HG02938 (cell line): ENCODE measurements around the gene GLCCI1.
"Not testable (repeated sequence)": the region's sequence is repeated elsewhere in the genome, so short reads cannot be mapped to it uniquely, and the experiment has no call there.

Source experiments
- ATAC-seq: cut with Tn5 transposase; IDR thresholded peaks from one replicate; pipeline ENCODE4 v1.9.1; 2021; ENCODE audit warnings: mild to moderate bottlenecking, moderate library complexity; ENCODE audit not compliant: unreplicated experiment

Gene GLCCI1

GRCh38 chr7:8086239-8086638, 117.6 kb downstream of the GLCCI1 start:
- no peak for ATAC-seq

GRCh38 chr7:8089036-8089780, 120.6 kb downstream of the GLCCI1 start:
- no peak for ATAC-seq

GRCh38 chr7:8092140-8092539, 123.5 kb downstream of the GLCCI1 start:
- no peak for ATAC-seq

GRCh38 chr7:8094164-8095140, 125.9 kb downstream of the GLCCI1 start:
- no peak for ATAC-seq

GRCh38 chr7:8101292-8101691, 132.7 kb downstream of the GLCCI1 start:
- ATAC-seq, result not testable (repeated sequence)

GRCh38 chr7:8103282-8103681, 134.7 kb downstream of the GLCCI1 start:
- no peak for ATAC-seq

GRCh38 chr7:8105449-8106095, 137.0 kb downstream of the GLCCI1 start:
- ATAC-seq, result no peak

DNA sequence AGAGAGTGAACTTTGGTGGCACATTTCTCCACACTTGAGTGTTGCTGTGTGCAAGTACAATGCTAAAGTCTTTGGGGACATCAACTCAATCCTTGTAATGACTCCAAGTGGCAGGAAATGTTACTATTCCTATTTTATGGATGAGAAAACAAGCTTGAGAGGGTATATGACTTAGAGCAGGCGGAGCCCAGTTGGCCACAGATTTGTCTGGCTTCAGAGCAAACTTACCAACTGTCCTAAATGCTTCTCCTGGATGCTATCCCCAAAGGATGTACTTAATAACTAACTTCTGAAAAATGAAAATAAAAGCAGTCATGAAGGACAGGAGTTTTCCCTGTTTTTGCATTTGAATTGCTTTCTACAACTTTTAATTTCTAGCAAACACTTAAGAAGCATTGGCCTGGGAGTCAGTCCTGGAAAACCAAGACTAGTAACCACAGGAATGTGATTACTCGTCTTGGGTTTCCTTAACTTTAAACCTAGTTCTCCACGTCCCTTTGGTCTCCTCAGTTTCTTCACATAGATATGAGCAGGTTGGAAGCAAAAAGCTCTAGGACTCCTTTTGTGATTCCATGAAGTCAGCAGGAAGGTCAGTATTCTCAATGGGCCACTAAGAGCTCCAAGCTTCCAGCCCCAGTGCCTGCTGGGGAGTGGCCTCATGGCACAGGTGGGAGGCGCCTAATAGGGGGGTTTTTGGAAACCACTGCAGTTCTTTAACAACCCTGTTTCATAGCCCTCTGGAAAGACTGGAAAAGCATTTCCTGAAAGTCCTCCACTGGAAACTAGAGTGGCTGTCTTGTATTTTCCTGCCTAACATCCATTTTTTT, 140.8 kb downstream of the GLCCI1 start:
- no peak for ATAC-seq

DNA sequence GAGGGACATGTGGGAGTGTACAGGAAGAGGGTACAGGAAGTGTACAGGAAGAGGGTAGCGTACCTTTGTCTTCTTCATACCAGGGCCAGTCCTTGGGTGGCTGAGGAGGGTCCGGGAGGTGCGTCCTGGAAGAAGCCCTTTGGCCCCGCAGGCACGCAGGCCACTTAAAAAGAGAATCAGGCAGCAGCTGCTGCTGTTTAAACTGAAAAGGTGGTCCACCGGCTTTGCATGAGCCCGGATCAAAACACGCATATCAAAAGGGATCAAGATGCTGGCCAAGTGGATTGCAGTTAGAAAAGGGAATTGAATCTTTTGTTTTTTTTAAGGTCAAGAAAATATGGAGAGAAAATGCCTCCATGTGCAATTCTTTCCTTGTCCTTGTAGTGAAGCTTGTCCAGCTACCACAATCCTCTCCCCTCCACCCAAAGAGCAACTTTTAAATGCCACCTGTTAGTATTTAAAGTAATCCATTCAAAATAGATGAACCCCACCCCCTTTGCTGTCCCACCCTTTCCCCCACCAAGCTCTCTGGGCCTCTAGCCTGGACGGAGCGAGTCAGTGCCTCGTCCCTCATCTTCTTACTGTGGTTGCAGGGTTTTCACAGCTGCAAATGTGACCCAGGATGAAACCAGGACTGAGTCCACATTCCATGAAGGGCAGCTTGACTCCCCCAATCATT, 142.8 kb downstream of the GLCCI1 start:
- no peak for ATAC-seq

DNA sequence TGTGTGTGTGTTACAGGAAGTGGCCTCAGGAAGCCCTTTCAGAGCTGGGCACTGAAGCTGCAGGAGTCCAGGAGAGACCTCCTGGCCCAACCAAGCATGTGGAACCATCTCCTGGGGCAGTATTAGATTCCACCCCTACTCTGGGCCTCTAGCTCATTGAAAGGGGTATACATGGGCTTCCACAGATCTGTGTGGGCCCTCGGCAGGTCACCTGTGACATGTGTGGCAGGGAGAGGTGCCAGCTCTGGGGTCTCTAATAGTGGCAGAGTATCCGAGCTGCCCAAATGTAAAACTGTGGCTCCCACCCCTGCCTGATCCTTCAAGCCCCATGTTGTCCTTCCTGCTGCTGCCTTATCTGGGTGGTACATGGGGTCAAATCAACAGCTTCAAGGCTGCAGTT, 144.1 kb downstream of the GLCCI1 start:
- no peak for ATAC-seq

- no peak for ATAC-seq
Observed at GRCh38 chr7:8113184-8113583, 144.6 kb downstream of the GLCCI1 start.

GRCh38 chr7:8114175-8114574, 145.6 kb downstream of the GLCCI1 start:
- no peak for ATAC-seq

DNA sequence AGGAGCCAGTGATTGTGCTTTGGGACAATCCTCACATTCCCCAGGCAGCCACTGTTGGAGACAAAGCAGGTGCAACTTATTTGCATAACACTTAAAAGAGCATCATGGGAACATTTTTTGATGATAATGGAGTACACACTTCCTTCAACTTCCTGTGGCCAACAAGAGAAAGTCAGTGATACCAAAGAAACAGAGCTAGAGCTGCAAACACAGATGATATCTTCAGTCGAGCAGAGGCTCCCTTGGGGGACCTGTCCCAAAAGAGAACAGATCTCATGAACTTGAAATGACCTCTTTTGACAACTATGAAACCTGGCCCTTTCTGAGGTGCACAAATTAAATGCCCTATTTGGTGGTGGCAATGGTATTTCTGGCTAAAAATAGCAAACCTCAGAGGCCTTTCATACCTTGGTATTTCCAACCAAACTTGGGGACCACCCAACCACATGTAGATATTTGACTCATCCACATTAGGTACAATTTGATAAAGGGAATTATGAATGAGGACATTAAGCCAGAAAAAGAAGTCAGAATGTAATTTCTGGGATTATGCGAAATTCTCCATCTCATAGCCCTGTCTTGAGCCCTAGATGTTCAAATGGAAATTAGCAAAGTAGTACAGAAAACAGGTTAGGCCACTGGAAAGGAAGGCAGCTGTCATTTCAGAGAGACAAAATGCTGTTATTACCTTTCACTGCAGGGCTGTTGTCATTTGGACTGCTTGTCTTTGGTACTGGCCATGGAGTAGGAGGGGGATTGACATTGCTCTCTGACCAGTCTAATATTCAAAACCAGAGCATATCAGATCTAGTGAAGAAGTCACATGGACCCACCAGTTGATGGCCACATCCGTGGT, 147.2 kb downstream of the GLCCI1 start:
- peak; percentile 91 for ATAC-seq

- ATAC-seq, result no peak
Observed at GRCh38 chr7:8117195-8117594, 148.6 kb downstream of the GLCCI1 start.

DNA sequence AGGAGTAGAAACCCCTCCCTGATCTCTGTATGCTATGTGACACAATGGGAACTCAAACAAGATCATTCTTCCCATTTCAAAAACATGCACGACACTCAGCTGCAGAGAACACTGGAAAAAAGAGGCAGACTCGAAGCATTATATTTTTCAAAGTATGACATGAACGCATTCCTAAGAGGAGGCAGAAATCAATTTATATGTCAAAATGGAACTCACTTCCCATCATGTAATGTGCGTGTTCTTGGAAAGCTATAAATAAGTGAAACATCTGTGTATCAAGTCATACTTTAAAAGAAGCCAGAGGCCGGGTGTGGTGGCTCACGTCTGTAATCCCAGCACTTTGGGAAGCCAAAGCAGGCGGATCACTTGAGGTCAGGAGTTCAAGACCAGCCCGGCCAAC, 150.7 kb downstream of the GLCCI1 start:
- ATAC-seq, result no peak

- no peak for ATAC-seq
Observed at GRCh38 chr7:8120390-8121058, 151.9 kb downstream of the GLCCI1 start.

- ATAC-seq, result peak; percentile 24
Observed at GRCh38 chr7:8121243-8121642, 152.6 kb downstream of the GLCCI1 start.

DNA sequence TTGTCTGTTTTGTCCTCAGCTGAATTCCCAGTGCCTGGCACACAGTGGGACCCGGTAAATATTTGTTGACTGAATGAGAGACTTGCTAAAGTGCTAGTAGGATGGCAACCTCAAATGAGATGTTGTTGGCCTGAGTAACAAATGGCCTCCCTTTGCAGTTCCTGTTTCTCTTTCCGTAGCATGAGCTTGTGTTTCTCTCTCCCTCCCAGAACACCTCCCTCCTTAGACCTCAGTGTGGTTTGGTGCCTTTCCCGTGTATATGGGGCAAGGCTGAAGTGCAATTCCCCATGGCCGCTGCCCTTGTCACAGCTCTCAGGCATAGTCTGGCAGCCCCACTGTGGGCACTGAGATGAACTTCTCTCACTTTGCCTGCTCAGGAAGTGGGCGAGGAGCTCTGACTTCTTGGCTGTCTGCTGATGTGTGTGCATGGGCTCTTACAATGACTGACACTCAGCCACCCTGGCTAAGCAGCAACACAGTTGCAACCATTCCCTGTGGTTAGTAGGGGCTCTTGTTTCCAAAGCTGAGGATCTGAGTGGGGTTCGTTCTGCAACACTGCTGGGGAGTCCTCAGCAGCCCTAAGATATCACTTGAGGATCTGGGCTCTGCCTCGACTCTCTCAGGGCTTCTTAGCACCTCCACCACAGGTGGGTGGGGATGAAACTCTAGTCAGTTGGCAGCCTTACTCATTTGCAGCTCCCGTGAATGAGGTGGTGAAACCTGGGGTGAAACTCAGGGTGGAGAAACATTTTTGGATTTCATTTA, 157.3 kb downstream of the GLCCI1 start:
- ATAC-seq, result peak; percentile 64
